ENCODE results near the gene AHNAK2.

- TF ChIP-seq, protein P1, sequence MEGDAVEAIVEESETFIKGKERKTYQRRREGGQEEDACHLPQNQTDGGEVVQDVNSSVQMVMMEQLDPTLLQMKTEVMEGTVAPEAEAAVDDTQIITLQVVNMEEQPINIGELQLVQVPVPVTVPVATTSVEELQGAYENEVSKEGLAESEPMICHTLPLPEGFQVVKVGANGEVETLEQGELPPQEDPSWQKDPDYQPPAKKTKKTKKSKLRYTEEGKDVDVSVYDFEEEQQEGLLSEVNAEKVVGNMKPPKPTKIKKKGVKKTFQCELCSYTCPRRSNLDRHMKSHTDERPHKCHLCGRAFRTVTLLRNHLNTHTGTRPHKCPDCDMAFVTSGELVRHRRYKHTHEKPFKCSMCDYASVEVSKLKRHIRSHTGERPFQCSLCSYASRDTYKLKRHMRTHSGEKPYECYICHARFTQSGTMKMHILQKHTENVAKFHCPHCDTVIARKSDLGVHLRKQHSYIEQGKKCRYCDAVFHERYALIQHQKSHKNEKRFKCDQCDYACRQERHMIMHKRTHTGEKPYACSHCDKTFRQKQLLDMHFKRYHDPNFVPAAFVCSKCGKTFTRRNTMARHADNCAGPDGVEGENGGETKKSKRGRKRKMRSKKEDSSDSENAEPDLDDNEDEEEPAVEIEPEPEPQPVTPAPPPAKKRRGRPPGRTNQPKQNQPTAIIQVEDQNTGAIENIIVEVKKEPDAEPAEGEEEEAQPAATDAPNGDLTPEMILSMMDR (IDR thresholded peaks at IDR 0.05; ENCODE audit: low read depth, low read length): no peak
- TF ChIP-seq POLR2A (IDR thresholded peaks at IDR 0.05; ENCODE audit: extremely low read depth, insufficient read length) (no peak), MYC (IDR thresholded peaks at IDR 0.05; ENCODE audit: low read depth, low read length) (no peak)
- TF ChIP-seq, protein P2, sequence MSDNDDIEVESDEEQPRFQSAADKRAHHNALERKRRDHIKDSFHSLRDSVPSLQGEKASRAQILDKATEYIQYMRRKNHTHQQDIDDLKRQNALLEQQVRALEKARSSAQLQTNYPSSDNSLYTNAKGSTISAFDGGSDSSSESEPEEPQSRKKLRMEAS (IDR thresholded peaks at IDR 0.05; ENCODE audit: low read depth, low read length): no peak
Observed at GRCh38 chr14:104974665-104975390, 3.3 kb downstream of the AHNAK2 start.

All from NB4 (cell line).